ENCODE results near the gene ELANE. TPM values are rescaled to one million over a fixed set of nuclear protein-coding genes. Genes with fewer than 3 reads are reported as not detected.
"Not testable (repeated sequence)": the region's sequence is repeated elsewhere in the genome, so short reads cannot be mapped to it uniquely, and the experiment has no call there.

ELANE gene
- total RNA-seq, 1 donor: 0.09 TPM

DNA sequence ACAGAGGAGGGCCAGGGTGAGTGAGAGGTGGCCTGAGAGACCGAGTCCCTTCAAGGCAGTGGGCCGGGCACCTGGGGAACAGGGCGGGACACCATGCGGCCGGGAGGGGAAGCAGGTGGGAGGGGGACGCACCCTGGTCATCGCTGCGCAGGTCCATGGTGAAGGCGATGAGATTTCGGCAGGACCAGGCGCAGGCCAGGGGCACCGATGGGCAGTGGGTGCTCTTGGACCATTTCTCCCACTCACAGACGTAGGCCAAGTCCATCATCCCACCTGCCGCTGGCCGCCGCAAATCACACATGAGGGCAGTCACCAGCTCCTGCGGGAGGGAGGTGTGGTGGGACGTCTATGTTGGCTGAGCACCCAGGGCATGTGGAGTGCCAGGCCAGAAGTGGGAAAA lies 38.7 kb downstream of the ELANE start:
- no peak overlapping the region for H3K4me3 ChIP-seq (ENCODE audit: low read depth, low read length)
- no peak for DNase-seq (ENCODE audit: low read depth)
- TF ChIP-seq, protein P1, sequence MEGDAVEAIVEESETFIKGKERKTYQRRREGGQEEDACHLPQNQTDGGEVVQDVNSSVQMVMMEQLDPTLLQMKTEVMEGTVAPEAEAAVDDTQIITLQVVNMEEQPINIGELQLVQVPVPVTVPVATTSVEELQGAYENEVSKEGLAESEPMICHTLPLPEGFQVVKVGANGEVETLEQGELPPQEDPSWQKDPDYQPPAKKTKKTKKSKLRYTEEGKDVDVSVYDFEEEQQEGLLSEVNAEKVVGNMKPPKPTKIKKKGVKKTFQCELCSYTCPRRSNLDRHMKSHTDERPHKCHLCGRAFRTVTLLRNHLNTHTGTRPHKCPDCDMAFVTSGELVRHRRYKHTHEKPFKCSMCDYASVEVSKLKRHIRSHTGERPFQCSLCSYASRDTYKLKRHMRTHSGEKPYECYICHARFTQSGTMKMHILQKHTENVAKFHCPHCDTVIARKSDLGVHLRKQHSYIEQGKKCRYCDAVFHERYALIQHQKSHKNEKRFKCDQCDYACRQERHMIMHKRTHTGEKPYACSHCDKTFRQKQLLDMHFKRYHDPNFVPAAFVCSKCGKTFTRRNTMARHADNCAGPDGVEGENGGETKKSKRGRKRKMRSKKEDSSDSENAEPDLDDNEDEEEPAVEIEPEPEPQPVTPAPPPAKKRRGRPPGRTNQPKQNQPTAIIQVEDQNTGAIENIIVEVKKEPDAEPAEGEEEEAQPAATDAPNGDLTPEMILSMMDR (IDR thresholded peaks at IDR 0.05; ENCODE audit: insufficient read depth, low read length): no peak

DNA sequence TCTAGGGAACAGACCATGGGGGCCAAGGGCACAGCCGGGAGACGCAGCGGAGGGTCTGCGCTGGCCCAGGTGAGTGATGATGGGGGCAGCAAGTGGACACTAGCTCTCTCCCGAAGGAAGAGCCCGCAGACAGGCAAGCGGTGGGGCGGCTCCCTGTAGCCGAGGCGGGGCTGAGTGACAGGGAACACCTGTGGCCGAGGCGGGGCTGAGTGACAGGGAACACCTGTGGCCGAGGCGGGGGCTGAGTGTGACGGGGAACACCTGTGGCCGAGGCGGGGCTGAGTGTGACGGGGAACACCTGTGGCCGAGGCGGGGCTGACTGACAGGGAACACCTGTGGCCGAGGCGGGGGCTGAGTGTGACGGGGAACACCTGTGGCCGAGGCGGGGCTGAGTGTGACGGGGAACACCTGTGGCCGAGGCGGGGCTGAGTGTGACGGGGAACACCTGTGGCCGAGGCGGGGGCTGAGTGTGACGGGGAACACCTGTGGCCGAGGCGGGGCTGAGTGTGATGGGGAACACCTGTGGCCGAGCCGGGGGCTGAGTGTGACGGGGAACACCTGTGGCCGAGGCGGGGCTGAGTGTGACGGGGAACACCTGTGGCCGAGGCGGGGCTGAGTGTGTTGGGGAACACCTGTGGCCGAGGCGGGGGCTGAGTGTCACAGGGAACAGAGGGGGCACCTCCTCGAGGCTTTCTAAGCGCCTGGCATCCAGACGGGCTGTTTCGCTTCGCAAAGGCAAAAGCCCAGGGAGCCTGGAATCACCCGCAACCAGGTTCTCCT lies 39.5 kb downstream of the ELANE start:
- DNase-seq (ENCODE audit: low read depth): not testable (repeated sequence)
- peak overlapping the region; percentile 83 for H3K4me3 ChIP-seq (ENCODE audit: low read depth, low read length)

DNA sequence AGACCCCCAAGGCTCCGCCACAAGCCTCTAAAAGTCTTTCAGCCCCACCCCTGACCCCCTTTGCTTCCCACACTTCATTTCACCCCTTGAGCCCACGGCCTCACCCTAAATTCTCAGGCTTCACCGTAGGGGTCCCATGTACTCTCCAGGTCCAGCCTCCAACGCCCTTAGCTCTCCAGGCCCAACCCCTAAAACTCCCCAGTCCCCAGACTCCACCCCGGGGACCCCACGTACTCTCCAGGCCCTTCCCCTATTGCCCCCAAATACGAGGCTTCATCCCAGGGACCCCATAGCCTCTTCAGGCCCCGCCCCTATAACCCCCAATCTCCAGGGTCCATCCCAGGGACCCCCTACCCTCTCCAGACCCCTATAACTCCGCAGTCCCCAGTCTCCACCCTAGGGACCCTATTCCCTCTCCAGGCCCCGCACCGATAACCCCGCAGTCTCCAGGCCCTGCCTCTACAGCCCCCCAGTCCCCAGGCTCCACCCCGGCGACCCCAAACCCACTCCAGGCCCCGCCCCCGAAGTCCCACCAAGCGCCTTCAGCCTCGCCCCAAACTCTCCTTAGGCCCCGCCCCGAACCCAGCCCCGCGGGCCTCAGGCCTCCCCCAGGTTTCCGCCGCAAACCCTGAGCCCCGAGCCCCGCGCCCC lies 40.3 kb downstream of the ELANE start:
- peak overlapping the region; percentile 83 for H3K4me3 ChIP-seq (ENCODE audit: low read depth, low read length)
- DNase-seq (ENCODE audit: low read depth): no peak
- TF ChIP-seq, protein P1 (IDR thresholded peaks at IDR 0.05; ENCODE audit: insufficient read depth, low read length): no peak

DNA sequence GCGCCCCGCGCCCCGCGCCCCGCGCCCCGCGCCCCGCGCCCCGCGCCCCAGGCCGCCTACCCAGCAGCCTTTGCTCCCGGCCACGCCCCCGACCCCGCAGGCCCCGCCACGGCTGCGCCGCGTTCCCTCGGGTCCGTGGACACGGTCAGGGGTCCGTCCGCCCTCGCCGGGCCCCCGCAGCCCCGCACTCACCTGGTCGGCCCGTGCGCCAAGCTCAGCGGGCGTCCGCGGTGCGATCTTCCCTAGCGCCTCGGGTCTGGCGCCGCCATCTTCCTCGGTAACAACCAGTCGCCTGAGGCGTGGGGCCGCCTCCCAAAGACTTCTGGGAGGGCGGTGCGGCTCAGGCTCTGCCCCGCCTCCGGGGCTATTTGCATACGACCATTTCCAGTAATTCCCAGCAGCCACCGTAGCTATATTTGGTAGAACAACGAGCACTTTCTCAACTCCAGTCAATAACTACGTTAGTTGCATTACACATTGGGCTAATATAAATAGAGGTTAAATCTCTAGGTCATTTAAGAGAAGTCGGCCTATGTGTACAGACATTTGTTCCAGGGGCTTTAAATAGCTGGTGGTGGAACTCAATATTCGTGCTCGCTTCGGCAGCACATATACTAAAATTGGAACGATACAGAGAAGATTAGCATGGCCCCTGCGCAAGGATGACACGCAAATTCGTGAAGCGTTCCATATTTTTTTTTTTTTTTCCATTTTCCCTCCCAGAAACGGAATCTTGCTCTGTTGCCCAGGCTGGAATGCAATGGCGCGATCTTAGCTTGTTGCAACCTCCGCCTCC lies 41.0 kb downstream of the ELANE start, which contains the start of the genes MED16 and RNU6-9:
Gene MED16, minus strand, starts transcription at position 294 of the 796 bp plus-strand sequence. CDS start 2,056 bp downstream, outside the sequence.
Gene RNU6-9, plus strand, starts transcription at position 591 of the 796 bp plus-strand sequence.
- TF ChIP-seq, protein P1 (IDR thresholded peaks at IDR 0.05; ENCODE audit: insufficient read depth, low read length): no peak
- peak; percentile 95 for DNase-seq (ENCODE audit: low read depth)

DNA sequence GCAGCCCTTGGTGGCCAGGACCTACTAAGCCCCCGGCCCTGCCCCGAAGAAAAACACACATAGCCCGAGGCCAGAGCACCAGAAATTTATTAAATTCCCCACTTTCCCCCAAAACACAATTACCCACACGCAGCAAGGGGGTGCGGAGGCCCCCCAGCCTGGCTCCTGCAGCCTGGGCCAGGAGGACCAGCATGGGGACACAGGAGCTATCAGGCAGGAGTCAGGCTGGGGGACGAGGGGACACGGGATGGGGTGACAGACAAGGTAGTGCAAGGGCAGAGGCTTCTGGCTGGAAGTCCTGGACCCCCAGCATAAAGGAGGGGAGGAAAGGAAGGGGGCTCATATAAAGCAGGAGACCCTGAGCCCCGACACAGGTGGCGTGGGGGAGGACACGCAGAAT lies 44.3 kb downstream of the ELANE start:
- TF ChIP-seq, protein P1 (IDR thresholded peaks at IDR 0.05; ENCODE audit: insufficient read depth, low read length): no peak
- DNase-seq (ENCODE audit: low read depth): no peak
- H3K4me3 ChIP-seq (ENCODE audit: low read depth, low read length): no peak overlapping the region

More for the DNA sequence above, 41.0 kb downstream of the ELANE start, which contains the start of the genes MED16 and RNU6-9:
- peak within 1 kb of the TSS; percentile 83 for H3K4me3 ChIP-seq (ENCODE audit: low read depth, low read length)

DNA sequence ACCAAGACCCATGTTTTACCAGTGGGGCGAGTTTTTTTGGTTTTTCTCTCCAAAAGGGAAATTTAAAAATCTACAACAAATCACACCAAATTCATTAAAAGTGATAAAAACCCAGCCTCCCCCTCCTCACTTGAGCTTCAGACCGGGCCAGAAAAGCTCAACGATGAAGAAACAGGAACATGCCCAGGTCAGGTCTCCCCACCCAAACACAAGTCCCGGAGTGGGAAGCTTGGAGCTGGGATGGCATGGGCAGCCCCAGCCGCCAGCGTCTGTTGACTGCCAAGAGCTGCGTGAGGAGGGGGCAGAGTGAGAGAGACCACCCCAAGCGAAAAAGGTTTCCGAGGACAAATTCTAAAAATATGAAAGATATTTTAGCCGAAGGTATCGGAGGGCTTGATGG lies 44.9 kb downstream of the ELANE start:
- no peak for DNase-seq (ENCODE audit: low read depth)
- no peak overlapping the region for H3K4me3 ChIP-seq (ENCODE audit: low read depth, low read length)
- TF ChIP-seq, protein P1 (IDR thresholded peaks at IDR 0.05; ENCODE audit: insufficient read depth, low read length): no peak

Data from fibroblast of the aortic adventitia (primary cell).